ENCODE results near the gene TINCR.

The TINCR gene

DNA sequence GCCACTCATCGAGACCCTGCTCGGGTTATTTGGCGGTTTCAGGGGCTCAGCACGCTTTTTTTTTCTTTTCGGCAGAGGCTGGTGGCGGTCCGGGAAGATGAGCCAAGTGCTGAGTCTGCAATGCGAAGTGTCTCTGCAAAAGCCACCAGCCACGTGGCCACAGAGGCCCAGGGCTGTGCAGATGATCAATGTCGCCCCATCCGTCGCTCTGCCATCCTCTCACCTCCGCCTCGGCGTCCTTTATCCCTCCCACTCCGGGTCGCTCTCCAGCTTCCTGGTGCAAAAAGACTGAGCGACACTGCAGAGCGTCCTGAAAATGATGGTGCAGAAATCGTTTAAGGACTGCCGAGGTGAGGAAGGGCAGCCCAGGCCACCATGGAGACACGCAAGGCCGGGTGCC lies 55.0 kb downstream of the TINCR start:
- DNase-seq (ENCODE audit: low read depth): no peak

All from stimulated activated CD8-positive, alpha-beta memory T cell treated with anti-CD3 and anti-CD28 coated beads, Interleukin-7, amount 100 ng/mL, for 24 hours (primary cell).